ENCODE measurements around the gene TGFBR1.

- no peak for TF ChIP-seq CTCF (IDR thresholded peaks at IDR 0.05)
- TF ChIP-seq ZFX (IDR thresholded peaks at IDR 0.05; ENCODE audit: borderline replicate concordance) = no peak
These were observed 37.4 kb downstream of the TGFBR1 start for GRCh38 chr9:99142275-99142674.
